Sigmoid colon (tissue), 4 donors: Measurements from ENCODE around the gene CPB1.

Source experiments
- CTCF ChIP-seq, 4 experiments: fragments of 450-650 bp in 3 of 4; fragments of 200-600 bp in 1 of 4; IDR thresholded peaks; one replicate each; pipeline ENCODE4 v1.5.1; 2016 to 2019; ENCODE audit warnings: antibody characterized with exemption in 4 of 4, mild to moderate bottlenecking in 3 of 4, moderate library complexity in 2 of 4
- EP300 ChIP-seq, 4 donors: sonication (generic); formaldehyde crosslinking; IDR thresholded peaks; one replicate each; pipeline ENCODE4 v1.6.1; 2017; ENCODE audit warnings: antibody characterized with exemption in 4 of 4
- POLR2A ChIP-seq, 2 donors: fragments of 450-650 bp; IDR thresholded peaks; one replicate each; pipeline ENCODE4 v1.6.1; 2016; ENCODE audit warnings: antibody characterized with exemption in 2 of 2, mild to moderate bottlenecking in 2 of 2, moderate library complexity in 2 of 2

- TF ChIP-seq EP300 (IDR thresholded peaks at IDR 0.05): no peak
- TF ChIP-seq POLR2A (IDR thresholded peaks at IDR 0.05): no peak
- TF ChIP-seq CTCF (IDR thresholded peaks at IDR 0.05): no peak
Measured at GRCh38 chr3:148790851-148791735, 36.5 kb upstream of the CPB1 start.
